Measurements from ENCODE around the gene TRPV3.

Gene TRPV3

GRCh38 chr17:3501344-3501743, 56.3 kb downstream of the TRPV3 start:
- H2AFZ ChIP-seq (ENCODE audit: low read depth, low read length) = no peak overlapping the region
- H3K27me3 ChIP-seq (ENCODE audit: low read depth, low read length) = no peaks in the 10 kb centered on the region
- H3K9me3 ChIP-seq (ENCODE audit: insufficient read depth, low read length) = no peaks in the 10 kb centered on the region
- no peaks in the 10 kb centered on the region for H3K79me2 ChIP-seq (ENCODE audit: low read length)
- no peak overlapping the region for H3K9ac ChIP-seq (ENCODE audit: low read length)
- H3K4me3 ChIP-seq (ENCODE audit: low read length) = no peak overlapping the region
- no peaks in the 10 kb centered on the region for H3K4me1 ChIP-seq (ENCODE audit: low read length)
- no peak overlapping the region for H3K27ac ChIP-seq (ENCODE audit: low read length)
- no peaks in the 10 kb centered on the region for H3K36me3 ChIP-seq (replicated peaks; ENCODE audit: low read depth, low read length)
- TF ChIP-seq CTCF (IDR thresholded peaks at IDR 0.05; ENCODE audit: low read depth, low read length) (no peak), EZH2phosphoT487 (IDR thresholded peaks at IDR 0.05; ENCODE audit: low read depth) (no peak)
- no peaks in the 10 kb centered on the region for H4K20me1 ChIP-seq (ENCODE audit: insufficient read depth, low read length)
- H3K4me2 ChIP-seq (ENCODE audit: low read length) = no peak overlapping the region

GRCh38 chr17:3497101-3497500, 60.5 kb downstream of the TRPV3 start:
- H4K20me1 ChIP-seq (ENCODE audit: insufficient read depth, low read length) = no peaks in the 10 kb centered on the region
- no peaks in the 10 kb centered on the region for H3K79me2 ChIP-seq (ENCODE audit: low read length)
- no peak overlapping the region for H2AFZ ChIP-seq (ENCODE audit: low read depth, low read length)
- H3K36me3 ChIP-seq (replicated peaks; ENCODE audit: low read depth, low read length) = no peaks in the 10 kb centered on the region
- no peak overlapping the region for H3K9ac ChIP-seq (ENCODE audit: low read length)
- no peaks in the 10 kb centered on the region for H3K9me3 ChIP-seq (ENCODE audit: insufficient read depth, low read length)
- no peak overlapping the region for H3K4me3 ChIP-seq (ENCODE audit: low read length)
- no peaks in the 10 kb centered on the region for H3K27me3 ChIP-seq (ENCODE audit: low read depth, low read length)
- TF ChIP-seq CTCF (IDR thresholded peaks at IDR 0.05; ENCODE audit: low read depth, low read length) (no peak), EZH2phosphoT487 (IDR thresholded peaks at IDR 0.05; ENCODE audit: low read depth) (no peak)
- H3K4me1 ChIP-seq (ENCODE audit: low read length) = no peaks in the 10 kb centered on the region
- H3K27ac ChIP-seq (ENCODE audit: low read length) = no peak overlapping the region
- no peak overlapping the region for H3K4me2 ChIP-seq (ENCODE audit: low read length)

- Histone ChIP-seq H3K27me3 (ENCODE audit: low read depth, low read length) (peaks cover 12% of the 10 kb centered on the region; the same call in 1 of the 2 replicates), H2AFZ (ENCODE audit: low read depth, low read length) (no peak overlapping the region), H3K36me3 (replicated peaks; ENCODE audit: low read depth, low read length) (no peaks in the 10 kb centered on the region), H3K9me3 (ENCODE audit: insufficient read depth, low read length) (no peaks in the 10 kb centered on the region), H3K9ac (ENCODE audit: low read length) (no peak overlapping the region), H4K20me1 (ENCODE audit: insufficient read depth, low read length) (no peaks in the 10 kb centered on the region), H3K4me1 (ENCODE audit: low read length) (no peaks in the 10 kb centered on the region), H3K79me2 (ENCODE audit: low read length) (no peaks in the 10 kb centered on the region), H3K27ac (ENCODE audit: low read length) (no peak overlapping the region), H3K4me3 (ENCODE audit: low read length) (no peak overlapping the region), H3K4me2 (ENCODE audit: low read length) (no peak overlapping the region)
- TF ChIP-seq CTCF (IDR thresholded peaks at IDR 0.05; ENCODE audit: low read depth, low read length) (no peak), EZH2phosphoT487 (IDR thresholded peaks at IDR 0.05; ENCODE audit: low read depth) (no peak)
Observed at GRCh38 chr17:3485481-3486068, 72.0 kb downstream of the TRPV3 start.

- TF ChIP-seq EZH2phosphoT487 (IDR thresholded peaks at IDR 0.05; ENCODE audit: low read depth) = no peak
- TF ChIP-seq CTCF (IDR thresholded peaks at IDR 0.05; ENCODE audit: low read depth, low read length) = no peak
- Histone ChIP-seq H3K27ac (ENCODE audit: low read length) (no peak overlapping the region), H3K9me3 (ENCODE audit: insufficient read depth, low read length) (no peaks in the 10 kb centered on the region), H3K79me2 (ENCODE audit: low read length) (no peaks in the 10 kb centered on the region), H3K4me1 (ENCODE audit: low read length) (no peaks in the 10 kb centered on the region), H3K36me3 (replicated peaks; ENCODE audit: low read depth, low read length) (no peaks in the 10 kb centered on the region), H2AFZ (ENCODE audit: low read depth, low read length) (no peak overlapping the region), H3K9ac (ENCODE audit: low read length) (no peak overlapping the region), H3K4me3 (ENCODE audit: low read length) (no peak overlapping the region), H3K27me3 (ENCODE audit: low read depth, low read length) (0 out of 2 replicates have a peak, but pooled peaks cover 3% of the 10 kb centered on the region), H3K4me2 (ENCODE audit: low read length) (no peak overlapping the region), H4K20me1 (ENCODE audit: insufficient read depth, low read length) (no peaks in the 10 kb centered on the region)
Observed at GRCh38 chr17:3482852-3483251, 74.8 kb downstream of the TRPV3 start.

All from OCI-LY3 (cell line).